Jurkat, Clone E6-1 (cell line): Measurements from ENCODE around the gene PLSCR1.
"Not testable (repeated sequence)": the region's sequence is repeated elsewhere in the genome, so short reads cannot be mapped to it uniquely, and the experiment has no call there.

Source experiments
- DNase-seq: peaks from one replicate; pipeline ENCODE4 v3.0.0-alpha.2; 2011; ENCODE audit warnings: low read depth, low spot score
- H3K4me3 ChIP-seq: 2 replicates; pipeline ENCODE4 v1.5.1; 2011; ENCODE audit warnings: mild to moderate bottlenecking, low read length, control low read depth, moderate library complexity

Gene PLSCR1

GRCh38 chr3:146522174-146523158, 21.9 kb downstream of the PLSCR1 start:
- DNase-seq, H3K4me3 ChIP-seq: not testable (repeated sequence)

- no peak for DNase-seq
- no peak overlapping the region for H3K4me3 ChIP-seq
Measured at GRCh38 chr3:146521394-146521793, 23.0 kb downstream of the PLSCR1 start.

- no peak overlapping the region for H3K4me3 ChIP-seq
- DNase-seq = no peak
Measured at GRCh38 chr3:146519810-146520209, 24.6 kb downstream of the PLSCR1 start.

- DNase-seq = no peak
- H3K4me3 ChIP-seq = no peak overlapping the region
Measured at GRCh38 chr3:146517684-146518435, 26.5 kb downstream of the PLSCR1 start.

- no peak for DNase-seq
- no peak overlapping the region for H3K4me3 ChIP-seq
Measured at GRCh38 chr3:146513386-146514051, 30.9 kb downstream of the PLSCR1 start.

- H3K4me3 ChIP-seq = no peak overlapping the region
- no peak for DNase-seq
Measured at GRCh38 chr3:146511402-146512134, 32.8 kb downstream of the PLSCR1 start.

- no peak overlapping the region for H3K4me3 ChIP-seq
- DNase-seq = no peak
Measured at GRCh38 chr3:146507331-146508120, 36.9 kb downstream of the PLSCR1 start.

GRCh38 chr3:146505516-146505915, 38.9 kb downstream of the PLSCR1 start:
- H3K4me3 ChIP-seq = no peak overlapping the region

GRCh38 chr3:146504498-146505197, 39.8 kb downstream of the PLSCR1 start:
- H3K4me3 ChIP-seq = no peak overlapping the region
- no peak for DNase-seq

More at GRCh38 chr3:146505516-146505915, 38.9 kb downstream of the PLSCR1 start:
- DNase-seq = no peak

- H3K4me3 ChIP-seq = no peak overlapping the region
- DNase-seq = no peak
Measured at GRCh38 chr3:146503461-146504202, 40.8 kb downstream of the PLSCR1 start.

GRCh38 chr3:146502887-146503460, 41.4 kb downstream of the PLSCR1 start:
- H3K4me3 ChIP-seq = no peak overlapping the region
- no peak for DNase-seq

- no peak overlapping the region for H3K4me3 ChIP-seq
- DNase-seq = no peak
Measured at GRCh38 chr3:146501752-146502151, 42.7 kb downstream of the PLSCR1 start.

- no peak for DNase-seq
- no peak overlapping the region for H3K4me3 ChIP-seq
Measured at GRCh38 chr3:146499701-146500100, 44.7 kb downstream of the PLSCR1 start.

GRCh38 chr3:146498002-146498736, 46.2 kb downstream of the PLSCR1 start:
- DNase-seq = peak; percentile 81
- H3K4me3 ChIP-seq = peak overlapping the region; percentile 29

GRCh38 chr3:146497145-146497843, 47.1 kb downstream of the PLSCR1 start:
- not testable (repeated sequence) for DNase-seq, H3K4me3 ChIP-seq
